GM21576 (cell line): Measurements from ENCODE around the gene PLEKHG5.
"Not testable (repeated sequence)": the region's sequence is repeated elsewhere in the genome, so short reads cannot be mapped to it uniquely, and the experiment has no call there.

Experiments used
- ATAC-seq: cut with Tn5 transposase; IDR thresholded peaks from one replicate; pipeline ENCODE4 v1.9.1; 2021; ENCODE audit warnings: mild to moderate bottlenecking, moderate library complexity; ENCODE audit not compliant: unreplicated experiment

Gene PLEKHG5

GRCh38 chr1:6496890-6497214 lies 5.4 kb upstream of the PLEKHG5 start:
- no peak for ATAC-seq

GRCh38 chr1:6496365-6496721 lies 4.9 kb upstream of the PLEKHG5 start:
- ATAC-seq, result no peak

- no peak for ATAC-seq
Observed at GRCh38 chr1:6495540-6496364, 4.3 kb upstream of the PLEKHG5 start.

- ATAC-seq, result no peak
Observed at GRCh38 chr1:6495041-6495441, 3.6 kb upstream of the PLEKHG5 start.

GRCh38 chr1:6494627-6495026 lies 3.2 kb upstream of the PLEKHG5 start:
- ATAC-seq, result no peak

- ATAC-seq, result not testable (repeated sequence)
Observed at GRCh38 chr1:6493834-6494223, 2.4 kb upstream of the PLEKHG5 start.

GRCh38 chr1:6491966-6492365 lies 499 bp upstream of the PLEKHG5 start:
- ATAC-seq, result no peak

GRCh38 chr1:6491081-6491449 lies 402 bp downstream of the PLEKHG5 start:
- no peak for ATAC-seq

GRCh38 chr1:6490181-6491080 lies 1.0 kb downstream of the PLEKHG5 start:
- no peak for ATAC-seq

GRCh38 chr1:6489799-6490180 lies 1.7 kb downstream of the PLEKHG5 start:
- ATAC-seq, result peak; percentile 47

GRCh38 chr1:6489383-6489765 lies 2.1 kb downstream of the PLEKHG5 start:
- ATAC-seq, result no peak

GRCh38 chr1:6488602-6489382 lies 2.7 kb downstream of the PLEKHG5 start:
- ATAC-seq, result no peak

- no peak for ATAC-seq
Observed at GRCh38 chr1:6487804-6488484, 3.5 kb downstream of the PLEKHG5 start.

GRCh38 chr1:6486433-6487011 lies 4.9 kb downstream of the PLEKHG5 start:
- ATAC-seq, result no peak

GRCh38 chr1:6485168-6486101 lies 6.0 kb downstream of the PLEKHG5 start:
- no peak for ATAC-seq

GRCh38 chr1:6484826-6485167 lies 6.7 kb downstream of the PLEKHG5 start:
- ATAC-seq, result no peak

- ATAC-seq, result no peak
Observed at GRCh38 chr1:6483761-6484117, 7.7 kb downstream of the PLEKHG5 start.

GRCh38 chr1:6483017-6483760 lies 8.3 kb downstream of the PLEKHG5 start:
- no peak for ATAC-seq

- ATAC-seq, result no peak
Observed at GRCh38 chr1:6481820-6482219, 9.6 kb downstream of the PLEKHG5 start.
